ENCODE data around the gene USP6NL. TPM values are rescaled to one million over a fixed set of nuclear protein-coding genes. Genes with fewer than 3 reads are reported as not detected.

USP6NL gene
- polyA plus RNA-seq, 1 donor (not counting 4 experiments of a cell fraction or from before 2014, with no cell fraction given), result 8.7 TPM

DNA sequence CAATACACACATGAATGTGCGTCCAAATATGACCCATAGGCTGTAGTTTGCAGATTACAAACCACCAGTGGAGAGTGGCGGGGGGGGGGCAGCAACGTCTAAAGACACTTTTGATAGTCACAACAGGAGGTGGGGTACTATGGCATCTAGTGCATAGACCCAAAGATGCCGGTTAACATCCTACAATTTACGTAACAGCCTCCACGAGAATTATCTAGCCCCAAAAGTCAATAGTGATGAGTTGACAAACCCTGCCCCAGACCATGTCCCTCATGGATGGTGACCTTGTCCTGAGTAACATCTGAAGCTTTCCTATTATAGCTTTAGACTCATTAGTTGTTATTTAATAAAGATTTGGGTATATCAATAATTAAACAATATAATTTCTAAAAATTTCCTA, 31.6 kb downstream of the USP6NL start:
- dilution Hi-C loops (cut with MboI; ENCODE audit: extremely low pct_ligation_motif_present, low sequenced_read_pairs), result no loop called here
- Histone ChIP-seq H3K9me3 (ENCODE audit: control insufficient read depth, low read depth, low read length) (no peaks in the 10 kb centered on the region), H3K79me2 (ENCODE audit: control insufficient read depth, insufficient read depth, low read length) (peaks cover 14% of the 10 kb centered on the region), H3K27ac (ENCODE audit: control insufficient read depth, insufficient read depth, low read length) (no peak overlapping the region), H3K36me3 (ENCODE audit: control insufficient read depth in 2 of 2, extremely low read depth in 1 of 2, insufficient read depth in 2 of 2, low read length in 2 of 2) (no peaks in the 10 kb centered on the region), H3K4me3 (ENCODE audit: control insufficient read depth in 2 of 3, extremely low read depth in 1 of 3, insufficient read depth in 2 of 3, low read depth in 1 of 3, low read length in 3 of 3) (no peak overlapping the region), H4K20me1 (ENCODE audit: control insufficient read depth, extremely low read depth, insufficient read depth, low read length) (no peaks in the 10 kb centered on the region), H3K4me2 (ENCODE audit: control insufficient read depth, extremely low read depth, insufficient read depth, low read depth, low read length) (no peak overlapping the region), H3K9me1 (ENCODE audit: control insufficient read depth, extremely low read depth, insufficient read depth, low read length) (no peaks in the 10 kb centered on the region), H3K9ac (ENCODE audit: control insufficient read depth, extremely low read depth, insufficient read depth, low read length) (no peak overlapping the region), H2AFZ (ENCODE audit: control insufficient read depth, low read length) (no peak overlapping the region), H3K27me3 (ENCODE audit: control insufficient read depth, extremely low read depth, insufficient read depth, low read length) (no peaks in the 10 kb centered on the region), H3K4me1 (ENCODE audit: control insufficient read depth, extremely low read depth, insufficient read depth, low read length) (no peaks in the 10 kb centered on the region)
- DNase-seq (ENCODE audit: low read depth, low spot score), result no peak
- no peak for FAIRE-seq
- no peak for TF ChIP-seq EZH2 (IDR thresholded peaks at IDR 0.05; ENCODE audit: low read length)
- TF ChIP-seq, protein P1, sequence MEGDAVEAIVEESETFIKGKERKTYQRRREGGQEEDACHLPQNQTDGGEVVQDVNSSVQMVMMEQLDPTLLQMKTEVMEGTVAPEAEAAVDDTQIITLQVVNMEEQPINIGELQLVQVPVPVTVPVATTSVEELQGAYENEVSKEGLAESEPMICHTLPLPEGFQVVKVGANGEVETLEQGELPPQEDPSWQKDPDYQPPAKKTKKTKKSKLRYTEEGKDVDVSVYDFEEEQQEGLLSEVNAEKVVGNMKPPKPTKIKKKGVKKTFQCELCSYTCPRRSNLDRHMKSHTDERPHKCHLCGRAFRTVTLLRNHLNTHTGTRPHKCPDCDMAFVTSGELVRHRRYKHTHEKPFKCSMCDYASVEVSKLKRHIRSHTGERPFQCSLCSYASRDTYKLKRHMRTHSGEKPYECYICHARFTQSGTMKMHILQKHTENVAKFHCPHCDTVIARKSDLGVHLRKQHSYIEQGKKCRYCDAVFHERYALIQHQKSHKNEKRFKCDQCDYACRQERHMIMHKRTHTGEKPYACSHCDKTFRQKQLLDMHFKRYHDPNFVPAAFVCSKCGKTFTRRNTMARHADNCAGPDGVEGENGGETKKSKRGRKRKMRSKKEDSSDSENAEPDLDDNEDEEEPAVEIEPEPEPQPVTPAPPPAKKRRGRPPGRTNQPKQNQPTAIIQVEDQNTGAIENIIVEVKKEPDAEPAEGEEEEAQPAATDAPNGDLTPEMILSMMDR (optimal IDR thresholded peaks at IDR 0.05 in 1 of 3, IDR thresholded peaks at IDR 0.05 in 1 of 3, conservative IDR thresholded peaks at IDR 0.05 in 1 of 3; ENCODE audit: extremely low read depth in 1 of 3, insufficient read depth in 2 of 3, low read length in 3 of 3), result no peak

DNA sequence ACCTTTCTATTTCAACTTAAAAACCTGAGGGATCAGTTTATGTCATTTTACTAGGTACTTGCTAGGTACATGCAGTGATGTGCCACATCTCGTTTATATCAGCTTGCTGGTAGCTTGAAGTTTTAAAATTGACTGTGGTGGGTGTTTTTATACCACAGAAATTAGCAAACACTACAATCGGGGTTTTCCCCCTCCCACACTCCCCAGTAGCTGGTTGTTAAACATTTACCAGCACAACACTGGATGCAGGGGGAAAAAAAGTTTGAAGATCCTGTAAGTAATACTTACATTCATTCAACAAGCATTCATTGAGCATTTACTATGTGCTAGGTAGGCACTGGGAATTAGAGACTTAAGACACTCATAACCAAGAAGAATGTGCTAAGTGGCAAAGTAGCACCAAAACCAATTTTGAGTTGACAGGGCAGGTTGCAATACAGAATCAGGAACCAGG, 32.6 kb downstream of the USP6NL start:
- DNase-seq (ENCODE audit: low read depth, low spot score) (no peak), FAIRE-seq (no peak)
- Histone ChIP-seq H3K27me3 (ENCODE audit: control insufficient read depth, extremely low read depth, insufficient read depth, low read length) (no peaks in the 10 kb centered on the region), H3K9ac (ENCODE audit: control insufficient read depth, extremely low read depth, insufficient read depth, low read length) (no peak overlapping the region), H3K4me1 (ENCODE audit: control insufficient read depth, extremely low read depth, insufficient read depth, low read length) (no peaks in the 10 kb centered on the region), H4K20me1 (ENCODE audit: control insufficient read depth, extremely low read depth, insufficient read depth, low read length) (no peaks in the 10 kb centered on the region), H2AFZ (ENCODE audit: control insufficient read depth, low read length) (no peak overlapping the region), H3K4me3 (ENCODE audit: control insufficient read depth in 2 of 3, extremely low read depth in 1 of 3, insufficient read depth in 2 of 3, low read depth in 1 of 3, low read length in 3 of 3) (no peak overlapping the region), H3K79me2 (ENCODE audit: control insufficient read depth, insufficient read depth, low read length) (peaks cover 4% of the 10 kb centered on the region), H3K4me2 (ENCODE audit: control insufficient read depth, extremely low read depth, insufficient read depth, low read depth, low read length) (no peak overlapping the region), H3K9me1 (ENCODE audit: control insufficient read depth, extremely low read depth, insufficient read depth, low read length) (no peaks in the 10 kb centered on the region), H3K9me3 (ENCODE audit: control insufficient read depth, low read depth, low read length) (no peaks in the 10 kb centered on the region), H3K27ac (ENCODE audit: control insufficient read depth, insufficient read depth, low read length) (no peak overlapping the region), H3K36me3 (ENCODE audit: control insufficient read depth in 2 of 2, extremely low read depth in 1 of 2, insufficient read depth in 2 of 2, low read length in 2 of 2) (no peaks in the 10 kb centered on the region)
- dilution Hi-C loops (cut with MboI; ENCODE audit: extremely low pct_ligation_motif_present, low sequenced_read_pairs), result no loop called here
- TF ChIP-seq EZH2 (IDR thresholded peaks at IDR 0.05; ENCODE audit: low read length), result no peak
- TF ChIP-seq, protein P1 (optimal IDR thresholded peaks at IDR 0.05 in 1 of 3, IDR thresholded peaks at IDR 0.05 in 1 of 3, conservative IDR thresholded peaks at IDR 0.05 in 1 of 3; ENCODE audit: extremely low read depth in 1 of 3, insufficient read depth in 2 of 3, low read length in 3 of 3), result no peak
